NOMO-1 treated with dmso at 0.1 percent for 144 hours (cell line): ENCODE results near the gene TMEM39A.

Source experiments
- DNase-seq: peaks from one replicate; lab custom pipeline; 2025; ENCODE audit not compliant: unreplicated experiment; lab: John Stamatoyannopoulos, UW

TMEM39A gene

GRCh38 chr3:119456469-119456868 is 6.9 kb downstream of the TMEM39A start:
- DNase-seq: no peak

GRCh38 chr3:119453822-119454221 is 9.6 kb downstream of the TMEM39A start:
- no peak for DNase-seq

GRCh38 chr3:119444590-119444989 is 18.8 kb downstream of the TMEM39A start:
- no peak for DNase-seq

GRCh38 chr3:119443179-119443578 is 20.2 kb downstream of the TMEM39A start:
- no peak for DNase-seq

- no peak for DNase-seq
Measured at GRCh38 chr3:119437691-119438258, 25.6 kb downstream of the TMEM39A start.

- no peak for DNase-seq
Measured at GRCh38 chr3:119436977-119437376, 26.4 kb downstream of the TMEM39A start.

- no peak for DNase-seq
Measured at GRCh38 chr3:119434703-119435102, 28.7 kb downstream of the TMEM39A start.

GRCh38 chr3:119433613-119434325 is 29.6 kb downstream of the TMEM39A start:
- DNase-seq: no peak

GRCh38 chr3:119428538-119428937 is 34.9 kb downstream of the TMEM39A start:
- DNase-seq: no peak

GRCh38 chr3:119427669-119428068 is 35.7 kb downstream of the TMEM39A start:
- DNase-seq: no peak

- DNase-seq: no peak
Measured at GRCh38 chr3:119420196-119420595, 43.2 kb downstream of the TMEM39A start.

GRCh38 chr3:119418641-119419040 is 44.8 kb downstream of the TMEM39A start:
- no peak for DNase-seq

- no peak for DNase-seq
Measured at GRCh38 chr3:119417771-119418512, 45.5 kb downstream of the TMEM39A start.

GRCh38 chr3:119416873-119417272 is 46.5 kb downstream of the TMEM39A start:
- no peak for DNase-seq

- no peak for DNase-seq
Measured at GRCh38 chr3:119413603-119414280, 49.7 kb downstream of the TMEM39A start.

GRCh38 chr3:119409844-119410243 is 53.6 kb downstream of the TMEM39A start:
- no peak for DNase-seq

GRCh38 chr3:119408243-119408950 is 55.0 kb downstream of the TMEM39A start:
- no peak for DNase-seq

GRCh38 chr3:119405315-119405714 is 58.1 kb downstream of the TMEM39A start:
- DNase-seq: no peak

- no peak for DNase-seq
Measured at GRCh38 chr3:119403201-119403600, 60.2 kb downstream of the TMEM39A start.

GRCh38 chr3:119402791-119403190 is 60.6 kb downstream of the TMEM39A start:
- no peak for DNase-seq
